GM12892 (cell line): ENCODE measurements around the gene AKAP12.
A peak's percentile ranks its signal among the peaks of the same experiment; 100 is the strongest.

Experiments used
- DNase-seq: peaks from one replicate; pipeline ENCODE4 v3.0.0; 2011; ENCODE audit not compliant: insufficient read length
- FAIRE-seq: peaks from 2 replicates; lab custom pipeline; 2011; peaks lifted over from hg19 to GRCh38; lab: Jason Lieb, UNC
- POLR2A ChIP-seq: IDR thresholded peaks from 2 replicates; pipeline ENCODE4 v1.6.1; 2011; ENCODE audit warnings: low read depth, low read length, control low read depth
- POLR2AphosphoS5 ChIP-seq: IDR thresholded peaks from 2 replicates; pipeline ENCODE4 v1.6.1; 2011; ENCODE audit warnings: low read depth, low read length, control low read depth
- TAF1 ChIP-seq: IDR thresholded peaks from 2 replicates; pipeline ENCODE4 v1.6.1; 2011; ENCODE audit warnings: low read depth, mild to moderate bottlenecking, control low read depth, low read length, borderline replicate concordance

Gene AKAP12

DNA sequence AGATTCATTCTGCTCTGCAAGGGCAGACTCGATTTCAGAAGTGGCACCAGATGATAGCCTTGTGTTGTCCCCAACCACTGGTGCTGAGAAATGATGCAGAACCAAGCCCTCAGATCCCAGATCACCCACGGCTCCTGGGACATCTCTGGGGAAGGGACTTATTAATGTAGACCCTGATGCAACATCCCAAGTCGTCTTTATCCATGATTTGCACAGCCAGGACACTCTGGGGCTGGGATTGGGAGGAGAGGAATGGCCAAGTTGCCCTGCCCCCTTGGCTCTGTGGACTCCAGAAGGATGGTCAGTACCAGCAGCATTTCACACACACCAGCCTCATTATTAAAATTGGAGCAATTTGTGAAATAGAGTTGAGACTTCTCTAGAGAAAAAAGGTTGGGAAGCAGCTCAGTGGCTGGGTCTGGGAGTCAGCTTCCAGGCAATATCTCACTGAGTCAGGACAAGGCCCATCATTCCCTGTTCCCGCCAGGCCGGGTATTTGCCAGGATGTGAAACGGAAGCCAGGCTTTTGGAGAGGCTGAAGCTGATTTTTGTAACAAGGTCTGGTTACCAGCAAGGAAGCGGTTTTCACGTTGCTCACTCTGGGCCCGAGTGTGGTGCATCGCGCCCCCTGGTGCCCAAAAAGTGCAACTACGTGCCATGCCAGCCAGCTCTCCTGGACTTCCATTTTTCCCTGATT, 84.2 kb downstream of the AKAP12 start:
- TF ChIP-seq POLR2AphosphoS5: no peak
- TF ChIP-seq POLR2A: no peak
- no peak for TF ChIP-seq TAF1
- FAIRE-seq: peak; percentile 58
- DNase-seq: peak; percentile 40

DNA sequence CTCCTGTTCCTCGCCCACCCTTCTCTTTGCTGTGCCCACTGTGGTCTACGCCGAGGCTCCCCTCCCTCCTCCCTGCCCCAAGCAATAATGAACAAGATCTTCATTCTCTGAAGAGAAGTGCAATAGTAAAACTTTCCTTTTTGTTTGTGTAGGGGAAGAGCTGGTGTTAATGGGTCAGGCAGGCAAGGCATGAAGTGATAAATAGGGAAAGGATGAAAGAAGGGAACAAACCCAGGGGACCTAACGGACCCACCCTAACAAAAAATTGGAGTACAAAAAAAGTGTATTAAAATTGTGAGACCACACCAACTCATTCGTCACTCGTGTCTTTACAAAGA, 84.7 kb downstream of the AKAP12 start:
- no peak for TF ChIP-seq POLR2A
- TF ChIP-seq TAF1: no peak
- no peak for TF ChIP-seq POLR2AphosphoS5
- DNase-seq (no peak), FAIRE-seq (no peak)

DNA sequence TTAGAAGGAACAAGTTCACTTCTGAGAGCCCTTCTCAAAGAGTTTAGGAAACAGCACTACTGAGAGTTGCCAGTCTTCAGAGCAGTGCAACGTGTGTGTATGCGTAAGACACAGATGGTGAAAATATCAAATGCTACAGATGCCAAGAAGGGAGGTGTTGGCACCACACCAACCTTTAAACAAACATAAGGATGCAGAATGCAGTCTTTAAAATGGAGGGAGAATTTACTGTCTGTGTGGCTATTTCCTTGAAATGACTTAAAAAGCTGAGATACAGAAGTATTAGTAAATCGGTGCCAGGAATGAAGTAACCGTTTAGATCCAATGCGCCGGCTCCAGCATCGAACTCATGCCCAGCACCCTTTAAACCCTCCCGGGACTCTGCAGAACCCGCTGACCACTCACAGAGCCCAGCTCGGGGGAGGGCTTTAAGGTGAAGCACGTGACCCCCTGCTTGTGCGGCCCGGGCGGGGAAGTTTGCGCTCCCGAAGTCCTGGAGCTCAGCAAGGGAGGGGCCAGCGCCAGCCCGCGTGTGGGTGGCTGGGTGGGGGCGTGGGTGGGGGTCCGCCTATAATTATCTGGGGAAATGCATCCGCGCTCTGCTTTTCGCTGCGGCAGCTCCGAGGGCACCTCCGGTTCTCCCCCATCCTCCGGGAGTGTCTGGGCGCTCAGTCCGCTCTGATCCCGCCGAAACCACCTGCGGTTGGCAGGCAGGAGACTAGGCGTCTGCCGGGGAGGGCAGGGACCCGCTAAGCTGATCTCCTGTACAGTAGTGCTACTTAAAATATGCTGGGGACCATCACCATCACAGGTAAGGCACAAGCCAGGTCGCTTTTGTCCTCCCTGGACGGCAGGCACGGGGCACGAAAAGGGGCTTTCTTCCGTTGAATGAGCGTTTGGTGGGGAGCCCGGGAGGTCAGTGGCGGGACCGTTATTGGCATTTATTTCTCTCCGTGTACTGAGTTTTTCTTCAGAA, 85.6 kb downstream of the AKAP12 start:
- DNase-seq (no peak), FAIRE-seq (no peak)
- TF ChIP-seq POLR2A (no peak), POLR2AphosphoS5 (no peak)

DNA sequence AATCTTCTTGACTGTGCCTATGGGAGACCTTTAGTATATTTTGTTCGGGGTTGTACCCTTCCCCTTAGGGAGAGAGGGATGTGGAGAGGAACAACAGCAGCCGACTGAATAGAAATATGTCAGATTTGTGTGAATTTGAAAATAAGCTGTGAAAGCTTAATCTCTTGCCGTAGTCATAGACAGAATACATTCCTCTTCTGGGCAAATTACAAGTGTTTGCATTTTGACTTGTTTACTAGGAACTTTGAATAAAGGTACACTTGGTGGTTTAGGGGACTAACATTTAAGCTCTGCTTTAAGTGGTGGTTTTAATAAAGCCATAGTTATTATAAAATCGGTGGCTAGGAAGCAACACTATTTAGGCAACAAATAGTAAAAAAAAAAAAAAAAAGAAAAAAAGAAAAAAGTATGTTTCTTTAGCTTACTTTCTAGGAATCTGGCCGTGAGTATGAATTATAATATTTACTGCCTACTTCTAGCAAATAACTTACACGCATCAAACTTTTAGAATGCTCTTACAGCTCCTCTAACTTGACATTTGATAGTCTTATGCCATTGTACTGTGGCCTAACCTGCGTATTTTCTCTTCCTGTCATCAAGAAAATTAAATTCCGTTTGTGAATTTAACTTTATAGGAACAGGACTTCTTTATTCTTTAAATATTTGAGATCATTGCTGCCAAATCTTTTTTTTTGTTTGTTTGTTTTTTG, 86.5 kb downstream of the AKAP12 start:
- FAIRE-seq: no peak
- no peak for DNase-seq
- no peak for TF ChIP-seq POLR2A
- TF ChIP-seq TAF1: no peak
- TF ChIP-seq POLR2AphosphoS5: no peak

DNA sequence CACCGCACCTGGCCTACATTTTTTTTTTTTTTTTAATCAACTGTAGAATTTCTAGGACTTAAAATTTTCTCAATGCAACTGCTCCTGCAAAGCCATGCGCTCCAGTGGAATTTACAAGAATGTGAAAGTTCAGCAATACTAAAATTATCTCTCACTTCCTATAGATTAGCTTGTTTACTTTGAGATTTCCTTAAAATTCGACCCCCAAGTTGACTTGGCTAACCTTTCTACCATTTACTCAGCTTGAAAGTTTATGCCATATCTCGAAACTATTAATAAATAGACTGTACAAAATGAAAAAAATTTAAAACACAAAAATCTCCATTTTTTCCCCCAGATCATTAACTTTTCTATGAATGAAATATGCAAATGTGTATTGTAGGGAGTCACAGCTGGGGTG, 87.3 kb downstream of the AKAP12 start:
- FAIRE-seq: no peak
- no peak for DNase-seq
- TF ChIP-seq TAF1 (no peak), POLR2A (no peak), POLR2AphosphoS5 (no peak)

DNA sequence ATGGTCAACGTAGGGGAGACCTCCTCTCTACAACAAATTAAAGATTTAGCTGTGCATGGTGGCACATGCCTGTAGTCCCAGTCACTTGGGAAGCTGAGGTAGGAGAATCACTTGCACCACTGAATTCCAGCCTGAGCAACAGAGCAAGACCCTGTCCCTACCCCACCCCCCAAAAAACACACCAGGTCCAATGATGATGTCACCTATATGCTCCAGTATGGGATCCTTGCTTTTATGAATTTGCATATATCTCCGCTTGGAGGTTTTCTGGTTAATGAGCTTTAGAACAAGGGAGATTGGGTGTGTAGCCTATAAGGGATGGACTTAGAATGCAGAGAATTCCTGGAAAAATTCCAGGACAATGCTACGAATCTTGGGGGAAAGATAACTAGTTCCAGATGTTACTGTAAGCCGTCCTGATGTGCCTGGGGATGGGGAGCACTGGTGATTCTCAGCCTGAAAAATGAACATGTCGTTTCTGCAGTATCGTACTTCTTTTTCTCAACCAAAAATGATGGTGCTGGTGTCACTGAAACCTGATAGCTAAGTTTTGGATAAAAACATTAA, 90.4 kb downstream of the AKAP12 start:
- FAIRE-seq (no peak), DNase-seq (no peak)
- no peak for TF ChIP-seq TAF1
- no peak for TF ChIP-seq POLR2A
- TF ChIP-seq POLR2AphosphoS5: no peak

DNA sequence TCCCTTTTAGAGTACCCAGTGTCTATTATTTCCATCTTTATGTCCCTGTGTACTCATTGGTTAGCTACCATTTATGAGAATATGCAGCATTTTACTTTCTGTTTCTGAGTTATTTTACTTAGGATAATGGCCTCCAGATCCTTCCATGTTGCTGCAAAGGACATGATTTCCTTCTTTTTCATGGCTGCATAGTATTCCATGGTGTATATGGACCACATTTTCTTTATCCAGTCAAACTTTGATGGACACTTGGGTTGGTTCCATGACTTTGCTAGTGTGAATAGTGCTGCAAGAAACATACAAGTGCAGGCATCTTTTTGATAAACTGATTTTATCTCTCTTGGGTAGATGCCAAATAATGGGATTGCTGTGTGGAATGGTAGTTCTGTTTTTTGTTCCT, 96.2 kb downstream of the AKAP12 start:
- TF ChIP-seq TAF1: no peak
- no peak for TF ChIP-seq POLR2AphosphoS5
- no peak for TF ChIP-seq POLR2A
- FAIRE-seq (no peak), DNase-seq (no peak)

DNA sequence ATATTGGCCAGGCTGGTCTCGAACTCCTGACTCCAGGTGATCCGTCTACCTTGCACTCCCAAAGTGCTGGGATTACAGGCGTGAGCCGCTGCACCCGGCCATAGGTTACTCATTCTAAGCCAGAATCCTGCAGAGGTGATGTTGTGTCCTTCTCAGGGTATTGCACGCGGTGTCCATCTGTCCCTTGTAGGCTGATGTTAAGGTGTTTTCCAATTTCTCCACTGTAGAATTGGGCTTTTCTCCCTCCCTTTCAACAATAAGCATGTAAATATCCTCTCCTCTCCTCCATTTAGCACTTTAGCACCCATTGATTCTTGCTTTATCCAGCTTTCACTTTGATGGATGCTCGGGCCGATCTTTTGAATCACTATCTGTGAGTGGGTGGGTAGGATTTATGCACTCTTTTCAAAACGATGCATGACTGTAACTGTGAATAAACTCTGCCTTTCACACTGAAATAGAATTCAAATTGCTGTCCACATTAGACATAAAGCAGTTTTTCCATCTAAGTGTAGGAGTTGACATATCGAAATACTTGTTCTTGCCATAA, 99.0 kb downstream of the AKAP12 start:
- DNase-seq: no peak
- TF ChIP-seq TAF1 (no peak), POLR2AphosphoS5 (no peak), POLR2A (no peak)
- FAIRE-seq: no peak

DNA sequence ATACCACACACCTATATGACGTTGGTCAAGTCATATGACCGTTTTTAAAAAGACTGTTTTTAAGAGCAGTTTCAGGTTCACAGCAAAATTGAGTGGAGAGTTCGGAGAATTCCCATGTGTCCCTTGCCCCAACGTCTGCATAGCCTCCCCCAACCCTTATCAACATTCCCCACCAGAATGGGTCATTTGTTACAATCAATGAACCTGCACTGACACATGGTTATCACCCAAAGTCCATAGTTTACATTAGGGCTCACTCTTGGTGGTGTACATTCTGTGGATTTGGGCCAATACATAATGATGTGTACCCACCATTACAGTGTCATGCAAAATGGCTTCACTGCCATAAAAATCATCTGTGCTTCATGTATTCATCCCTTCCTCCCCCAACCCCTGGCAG, 99.6 kb downstream of the AKAP12 start:
- TF ChIP-seq POLR2A (no peak), POLR2AphosphoS5 (no peak), TAF1 (no peak)
- no peak for DNase-seq
- FAIRE-seq: no peak

DNA sequence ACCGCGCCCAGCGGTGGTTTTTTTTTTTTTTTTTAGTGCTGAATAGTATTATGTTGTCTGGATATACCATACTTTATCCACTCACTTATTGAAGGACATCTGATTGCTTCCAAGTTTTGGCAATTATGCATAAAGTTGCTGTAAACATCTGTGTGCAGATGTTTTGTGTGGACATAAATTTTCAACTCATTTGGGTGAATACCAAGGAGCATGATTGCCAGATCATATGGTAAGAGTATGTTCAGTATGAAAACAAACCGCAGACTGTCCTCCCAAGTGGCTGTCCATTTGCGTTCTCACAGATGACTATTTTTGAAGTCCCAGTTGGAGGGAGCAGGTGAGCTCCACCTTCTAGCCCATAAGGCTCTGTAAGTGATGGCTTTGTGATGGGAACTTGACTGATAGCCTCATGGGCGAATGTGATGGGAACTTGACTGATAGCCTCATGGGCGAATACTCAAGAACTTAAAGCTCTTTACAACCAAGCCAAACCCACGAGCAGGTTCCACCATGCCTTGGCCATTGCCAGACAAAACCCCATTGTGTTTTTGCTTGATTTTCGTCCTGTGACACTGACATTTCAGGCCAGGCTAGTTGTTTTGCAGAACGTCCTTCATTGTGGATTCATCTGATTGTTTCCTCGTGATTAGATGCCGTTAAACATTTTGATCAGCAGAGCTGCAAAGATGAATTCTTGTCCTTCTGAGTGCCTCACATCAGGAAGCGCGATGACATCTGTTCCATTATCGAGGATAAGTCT, 100.6 kb downstream of the AKAP12 start:
- FAIRE-seq (no peak), DNase-seq (no peak)
- TF ChIP-seq POLR2AphosphoS5 (no peak), POLR2A (no peak), TAF1 (no peak)
